Measurements from ENCODE around the gene BIN2. TPM values are rescaled to one million over a fixed set of nuclear protein-coding genes. Genes with fewer than 3 reads are reported as not detected.

BIN2 gene
- total and polyA plus RNA-seq, 9 of the 15 experiments (the other 6 are each of a cell fraction or from before 2014, with no cell fraction given): 0.04 to 0.39 (median 0.25) TPM; not detected in 1

- TF ChIP-seq THRA (IDR thresholded peaks at IDR 0.05) (no peak), PHF8 (IDR thresholded peaks at IDR 0.05; ENCODE audit: borderline replicate concordance, low read length) (no peak), CXXC5 (CRISPR knock-in tag; IDR thresholded peaks at IDR 0.05) (peak; percentile 45), GTF2E2 (tag; IDR thresholded peaks at IDR 0.05) (no peak), HDAC3 (IDR thresholded peaks at IDR 0.05; ENCODE audit: borderline replicate concordance, partially characterized antibody) (peak; percentile 79), PHB2 (IDR thresholded peaks at IDR 0.05; ENCODE audit: low read depth) (peak; percentile 73), IFI16 (CRISPR knock-in tag; IDR thresholded peaks at IDR 0.05) (no peak), ZBTB49 (CRISPR knock-in tag; IDR thresholded peaks at IDR 0.05; ENCODE audit: borderline replicate concordance) (no peak), STAT5B (CRISPR knock-in tag; IDR thresholded peaks at IDR 0.05) (no peak), TGIF2 (CRISPR knock-in tag; IDR thresholded peaks at IDR 0.05) (no peak), ZNF449 (CRISPR knock-in tag; IDR thresholded peaks at IDR 0.05) (no peak), RBM25 (IDR thresholded peaks at IDR 0.05; ENCODE audit: low read depth, low read length, severe bottlenecking) (no peak), GATAD2B (IDR thresholded peaks at IDR 0.05; ENCODE audit: borderline replicate concordance) (no peak), TBL1XR1 (IDR thresholded peaks at IDR 0.05; ENCODE audit: low read length in 2 of 2) (peak in 1 of 2 experiments; percentile 55; a peak in 2 of 4 replicates), HNRNPUL1 (IDR thresholded peaks at IDR 0.05; ENCODE audit: low read length) (no peak), ARID3B (CRISPR knock-in tag; IDR thresholded peaks at IDR 0.05; ENCODE audit: borderline replicate concordance) (no peak)
Measured at GRCh38 chr12:51368640-51369517, 44.9 kb upstream of the BIN2 start (continued).

Data from K562 (cell line).